ENCODE measurements around the gene LDB3.
A peak's percentile ranks its signal among the peaks of the same experiment; 100 is the strongest.
"Not testable (repeated sequence)": the region's sequence is repeated elsewhere in the genome, so short reads cannot be mapped to it uniquely, and the experiment has no call there.

LDB3 gene

DNA sequence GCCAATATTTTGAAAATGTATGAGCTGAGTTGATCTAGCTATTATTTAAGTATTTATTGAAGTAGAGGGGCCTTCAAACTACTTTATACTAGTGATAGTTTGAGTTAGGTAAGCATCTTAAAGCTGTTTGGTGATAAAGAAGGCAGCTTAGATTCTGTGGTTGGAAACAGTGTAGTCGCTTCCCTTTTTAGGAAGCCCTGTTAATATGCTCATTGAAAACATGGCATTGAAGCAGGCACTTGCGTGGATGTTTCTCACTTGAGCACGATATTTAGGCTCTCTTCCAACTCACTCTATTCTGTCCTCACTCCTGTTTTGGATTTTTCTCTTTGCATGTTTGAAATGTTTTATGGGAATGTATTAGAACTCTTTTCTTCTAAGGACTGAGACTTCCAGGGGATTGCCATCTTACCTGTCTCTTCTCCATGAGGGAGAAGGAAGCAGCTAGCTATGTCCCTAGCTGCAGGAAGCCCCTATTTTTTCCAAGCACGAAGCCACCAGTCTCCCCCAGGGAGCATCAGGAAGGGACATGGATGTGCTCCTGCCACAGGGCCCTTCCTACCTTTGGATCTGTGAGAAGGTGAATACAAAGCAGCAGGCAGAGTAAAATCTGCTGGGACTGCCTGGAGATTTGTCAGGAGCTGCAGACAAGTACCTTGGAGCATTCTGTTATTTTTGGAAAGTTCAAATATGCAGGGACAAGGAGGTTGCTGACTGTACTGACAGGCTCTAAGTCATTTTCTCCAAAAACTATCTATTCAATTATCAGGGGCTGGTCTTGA is 66.1 kb downstream of the LDB3 start:
- no peak for DNase-seq

DNA sequence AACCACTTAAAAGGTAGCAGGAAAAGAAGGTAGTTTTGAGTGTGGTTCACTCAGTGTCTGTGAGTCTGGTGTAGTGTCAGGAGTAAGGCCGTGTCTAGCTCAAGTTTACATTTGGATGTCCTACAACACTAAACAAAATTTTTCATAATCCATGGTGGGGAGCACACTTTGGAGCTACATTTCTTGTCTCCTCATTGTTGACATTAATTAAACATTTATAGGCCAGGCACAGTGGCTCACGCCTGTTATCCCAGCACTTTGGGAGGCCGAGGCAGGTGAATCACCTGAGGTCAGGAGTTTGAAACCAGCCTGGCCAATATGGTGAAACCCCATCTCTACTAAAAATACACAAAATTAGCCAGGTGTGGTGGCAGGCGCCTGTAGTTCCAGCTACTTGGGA is 67.0 kb downstream of the LDB3 start:
- DNase-seq: not testable (repeated sequence)

DNA sequence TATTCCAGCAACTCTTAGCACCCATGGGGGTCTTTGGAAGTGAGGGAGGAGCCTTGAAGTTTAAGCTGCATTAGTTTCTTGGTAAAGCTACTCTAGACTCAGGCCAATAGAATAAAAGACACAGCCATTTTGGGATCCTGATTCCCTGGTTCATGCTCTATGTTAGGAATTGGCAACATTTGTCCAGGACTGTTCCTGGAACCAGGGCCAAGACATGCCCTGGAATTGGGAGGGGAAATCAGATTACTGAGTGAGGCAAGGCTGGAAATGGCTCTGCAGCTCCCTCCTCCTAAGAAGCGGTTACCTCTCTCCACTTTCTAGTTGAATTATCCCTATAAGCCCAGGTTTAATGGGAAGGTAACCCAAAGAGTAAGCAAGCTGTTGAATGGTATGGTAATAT is 73.9 kb downstream of the LDB3 start:
- DNase-seq: no peak

DNA sequence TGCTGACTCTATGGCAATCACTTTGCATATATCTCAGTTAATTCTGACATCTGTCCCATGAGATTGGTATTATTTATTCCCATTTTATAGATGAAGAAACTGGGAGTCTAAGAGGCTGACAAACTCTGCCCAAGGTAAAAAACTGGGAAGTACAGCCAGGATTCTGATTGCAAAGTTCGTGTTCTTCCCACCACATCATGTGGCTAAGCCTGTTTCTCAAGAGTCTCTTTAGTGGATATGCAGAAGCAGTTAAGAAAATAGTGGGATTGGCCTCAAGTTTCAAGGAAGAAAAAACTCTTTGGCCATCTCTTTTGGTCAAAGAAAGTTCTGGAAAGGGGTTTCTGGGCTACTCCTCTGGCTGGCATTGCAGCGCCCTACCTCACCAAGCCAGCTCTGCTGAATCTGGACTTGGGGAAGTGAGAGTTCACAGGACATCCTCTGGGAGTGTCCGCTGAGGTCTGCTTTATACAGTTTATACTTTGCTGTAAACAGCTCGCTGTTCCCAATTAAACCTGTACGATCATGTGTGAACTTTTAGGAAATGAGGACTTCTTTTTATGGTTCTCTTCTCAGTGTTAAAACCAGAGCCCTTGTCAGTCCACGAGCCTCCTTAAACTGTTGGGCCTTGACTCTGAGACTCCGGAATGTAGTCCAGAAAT is 75.9 kb downstream of the LDB3 start:
- no peak for DNase-seq

DNA sequence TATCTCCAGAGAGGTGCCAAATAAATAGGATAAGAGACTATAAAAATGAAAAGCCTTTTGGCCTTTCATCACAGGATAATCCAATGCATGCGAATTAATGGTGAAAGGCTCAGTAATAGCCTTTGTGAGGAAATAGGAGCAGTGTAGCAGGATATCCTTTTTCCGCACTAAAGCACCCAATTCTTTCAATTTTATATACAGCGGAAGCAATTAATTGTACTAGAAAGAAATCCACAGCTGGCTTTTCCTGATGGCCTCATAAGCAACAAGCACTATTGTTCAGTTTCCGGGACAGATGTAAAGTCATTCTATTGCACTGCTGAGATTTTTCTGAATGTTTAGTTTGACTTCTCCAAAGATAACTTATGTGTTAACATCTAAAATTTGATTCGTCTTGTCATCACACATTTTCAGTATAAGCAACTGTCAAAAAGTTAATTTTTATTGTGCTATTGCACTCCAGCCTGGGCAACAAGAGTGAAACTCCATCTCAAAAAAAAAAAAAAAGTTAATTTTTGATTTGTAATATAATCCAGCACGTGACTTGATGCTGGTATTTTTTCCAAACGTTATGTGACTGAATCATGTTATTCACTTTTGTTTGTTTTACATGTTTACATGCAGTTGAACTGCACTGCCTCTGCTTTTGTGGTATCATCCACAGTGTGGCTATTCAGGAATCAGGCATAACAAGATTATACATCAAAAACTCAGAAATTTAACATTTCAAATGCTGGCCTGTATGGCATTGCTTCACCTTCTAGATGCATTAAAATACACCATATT is 79.7 kb downstream of the LDB3 start:
- DNase-seq: no peak

DNA sequence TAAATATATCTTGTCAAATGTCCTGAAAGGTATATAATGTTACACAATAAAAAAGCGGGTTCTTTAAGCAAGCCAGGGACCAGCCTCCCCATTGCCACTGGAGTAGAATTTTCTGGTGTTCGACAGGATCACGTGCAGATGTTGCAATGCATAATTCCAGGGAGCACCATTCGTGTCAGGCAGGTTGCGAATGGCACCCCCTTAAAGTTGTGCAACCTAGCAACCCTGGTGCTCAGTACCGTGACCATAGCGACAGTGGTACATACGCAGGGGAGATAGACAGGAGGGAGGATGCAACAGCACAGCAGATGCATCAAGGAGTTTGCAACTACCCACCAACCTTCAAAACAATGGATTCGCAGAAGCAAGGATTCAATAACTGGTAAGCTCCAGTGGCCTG is 81.5 kb downstream of the LDB3 start:
- no peak for DNase-seq

DNA sequence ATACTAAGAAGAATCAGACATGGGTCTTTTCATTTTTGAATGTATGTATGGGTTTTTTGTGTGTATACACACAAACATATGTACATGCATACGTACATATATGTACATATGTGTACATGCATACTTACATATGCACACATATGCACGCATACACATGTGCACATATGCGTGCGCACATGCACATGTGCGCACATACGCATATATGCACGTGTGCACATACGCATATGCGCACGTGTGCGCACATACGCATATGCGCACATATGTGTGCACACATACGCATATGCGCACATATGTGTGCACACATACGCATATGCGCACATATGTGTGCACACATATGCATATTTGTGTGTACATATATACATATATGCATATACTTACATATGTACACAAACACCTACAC is 83.2 kb downstream of the LDB3 start:
- no peak for DNase-seq

DNA sequence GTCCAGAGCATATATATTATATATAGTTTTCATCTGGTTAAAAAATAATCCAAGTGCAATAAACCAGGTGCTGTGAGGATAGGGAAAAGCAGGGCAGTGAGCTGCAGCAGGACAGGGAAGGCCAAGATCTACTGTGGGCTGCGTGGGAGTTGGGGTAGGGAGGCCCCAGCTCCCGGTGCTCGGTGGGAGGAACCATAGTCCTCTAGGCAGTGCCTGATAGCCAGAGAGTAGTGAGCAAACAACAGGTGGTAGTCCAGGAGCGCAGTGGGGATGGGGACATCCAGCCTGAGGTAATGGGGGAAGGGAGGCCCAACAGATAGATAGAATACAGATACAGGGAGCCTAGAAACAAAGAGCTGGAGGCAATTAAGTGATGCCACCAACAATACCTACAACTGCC is 84.0 kb downstream of the LDB3 start:
- DNase-seq: no peak

DNA sequence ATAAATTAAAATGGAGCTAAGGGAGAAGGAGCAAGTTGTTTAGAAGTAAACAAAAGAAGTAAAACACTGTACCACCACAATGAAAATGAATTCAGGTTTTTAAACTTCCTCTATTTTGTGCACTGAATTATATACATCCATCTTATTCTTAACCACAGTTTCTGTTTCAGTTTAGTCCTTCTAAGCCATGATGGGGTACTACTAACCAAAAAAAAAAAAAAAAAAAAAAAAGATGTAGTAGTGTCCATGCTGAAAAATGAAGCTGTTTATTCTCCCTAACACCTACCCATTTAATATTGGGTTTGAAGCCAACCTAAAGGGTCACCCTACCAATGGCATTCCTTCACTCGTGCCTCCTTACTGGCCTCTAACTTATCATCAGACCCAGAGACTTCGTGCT is 84.7 kb downstream of the LDB3 start:
- no peak for DNase-seq

DNA sequence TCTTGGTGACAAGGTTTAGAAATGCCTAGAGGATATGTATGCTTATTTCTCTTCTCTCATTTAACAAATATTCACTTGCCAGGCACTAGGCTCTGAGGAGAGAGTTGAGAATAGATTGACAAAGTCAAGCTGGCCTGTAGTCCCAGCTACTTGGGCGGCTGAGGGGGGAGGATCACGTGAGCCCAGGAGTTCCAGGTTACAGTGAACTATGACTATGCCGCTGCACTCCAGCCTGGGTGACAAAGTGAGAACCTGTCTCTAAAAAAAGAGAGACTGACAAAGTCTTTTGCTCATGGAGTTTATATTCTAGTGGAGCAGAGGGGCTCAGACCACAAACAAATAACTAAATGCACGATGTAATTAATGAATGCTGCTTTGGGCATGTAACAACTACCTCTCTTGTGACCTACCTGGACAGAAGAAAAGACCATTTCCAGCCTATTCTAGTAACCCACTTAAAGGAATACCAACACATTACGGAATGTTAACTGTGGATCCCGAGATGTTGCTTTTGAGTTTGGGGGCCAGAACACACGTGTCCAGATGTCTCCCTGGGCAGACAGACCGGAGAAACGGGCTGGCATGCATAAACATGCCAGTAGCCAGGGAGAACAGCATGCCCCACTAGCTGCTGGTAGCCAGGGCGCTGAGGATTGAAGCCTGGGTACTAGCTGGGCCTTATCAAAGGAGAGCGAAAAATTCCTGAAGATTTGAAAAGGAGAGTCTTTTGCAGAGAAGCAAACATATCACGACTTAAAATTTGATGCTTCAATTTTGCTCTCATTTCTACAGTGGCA is 85.5 kb downstream of the LDB3 start:
- DNase-seq: no peak

DNA sequence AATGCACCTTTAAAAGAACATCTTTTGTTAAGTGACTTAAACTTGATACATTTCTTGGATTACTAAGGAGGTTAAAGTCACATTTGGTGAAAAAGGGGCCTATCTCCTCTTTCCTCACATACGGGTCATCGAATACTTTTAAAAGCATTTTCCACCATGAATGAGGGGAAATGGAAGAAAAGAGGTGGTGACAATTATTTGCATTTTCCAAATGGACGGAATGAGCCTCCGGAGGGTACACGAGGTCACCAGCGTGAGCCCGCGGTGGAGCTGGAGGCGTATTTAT is 87.1 kb downstream of the LDB3 start:
- DNase-seq: no peak

DNA sequence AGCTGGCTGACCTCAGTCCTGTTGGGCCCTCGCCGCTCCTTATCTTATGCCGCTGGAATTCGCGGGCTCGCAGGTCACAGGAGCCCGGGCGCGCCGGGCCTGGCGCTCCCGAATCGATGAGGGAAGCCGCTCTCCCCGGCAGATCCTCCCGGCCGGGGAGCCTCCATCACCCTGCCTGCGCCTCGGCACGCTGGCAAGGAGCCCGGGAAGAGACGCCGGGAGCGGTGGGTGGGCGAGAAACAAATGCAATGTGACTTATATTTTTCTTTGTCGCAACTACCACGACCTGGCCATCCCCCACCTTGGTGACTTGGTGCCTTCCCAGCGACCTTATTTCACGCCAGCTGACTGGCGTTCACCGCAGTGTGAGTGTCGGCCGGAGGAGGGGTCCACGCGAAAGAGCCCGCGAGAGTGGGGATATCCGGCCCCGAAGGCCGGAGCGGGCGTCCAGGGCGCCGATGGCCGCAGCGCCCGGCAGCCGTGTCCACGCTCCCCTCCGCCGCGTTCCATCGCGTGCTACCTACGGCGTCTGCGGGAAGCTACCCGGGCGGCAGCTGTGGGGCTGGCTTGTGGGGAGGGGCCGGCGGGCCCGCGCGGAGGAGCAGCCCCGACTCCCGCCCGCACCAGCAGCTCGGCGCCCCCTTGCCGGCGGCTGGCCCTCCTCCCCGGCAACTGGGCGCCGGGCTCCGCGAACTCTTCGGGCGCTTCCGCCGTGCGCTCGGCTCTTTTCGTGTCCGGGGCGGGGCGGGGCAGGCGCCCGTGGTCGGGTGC is 87.6 kb downstream of the LDB3 start:
- DNase-seq: peak; percentile 84

DNA sequence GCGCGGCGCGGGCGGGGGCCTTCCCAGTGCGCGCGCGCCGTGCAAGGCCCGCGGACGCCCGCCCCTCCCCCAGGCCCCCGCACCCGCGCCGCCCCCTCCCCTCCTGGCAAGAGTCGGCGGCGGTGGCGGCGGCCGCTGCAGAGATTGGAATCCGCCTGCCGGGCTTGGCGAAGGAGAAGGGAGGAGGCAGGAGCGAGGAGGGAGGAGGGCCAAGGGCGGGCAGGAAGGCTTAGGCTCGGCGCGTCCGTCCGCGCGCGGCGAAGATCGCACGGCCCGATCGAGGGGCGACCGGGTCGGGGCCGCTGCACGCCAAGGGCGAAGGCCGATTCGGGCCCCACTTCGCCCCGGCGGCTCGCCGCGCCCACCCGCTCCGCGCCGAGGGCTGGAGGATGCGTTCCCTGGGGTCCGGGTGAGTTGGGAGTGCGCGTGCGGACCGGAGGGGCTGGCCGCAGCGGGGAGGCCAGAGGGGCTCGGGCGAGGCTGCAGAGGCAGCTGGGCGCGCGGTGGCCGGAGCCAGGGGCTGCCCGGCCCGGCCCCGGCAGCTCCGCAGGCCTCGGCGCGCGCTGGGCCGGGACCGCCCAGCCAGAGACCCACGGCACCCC is 88.3 kb downstream of the LDB3 start, which contains the start of gene BMPR1A:
Gene BMPR1A, plus strand, starts transcription at position 109 of the 602 bp plus-strand sequence. CDS start 119,400 bp downstream, outside the sequence.
- DNase-seq: no peak

DNA sequence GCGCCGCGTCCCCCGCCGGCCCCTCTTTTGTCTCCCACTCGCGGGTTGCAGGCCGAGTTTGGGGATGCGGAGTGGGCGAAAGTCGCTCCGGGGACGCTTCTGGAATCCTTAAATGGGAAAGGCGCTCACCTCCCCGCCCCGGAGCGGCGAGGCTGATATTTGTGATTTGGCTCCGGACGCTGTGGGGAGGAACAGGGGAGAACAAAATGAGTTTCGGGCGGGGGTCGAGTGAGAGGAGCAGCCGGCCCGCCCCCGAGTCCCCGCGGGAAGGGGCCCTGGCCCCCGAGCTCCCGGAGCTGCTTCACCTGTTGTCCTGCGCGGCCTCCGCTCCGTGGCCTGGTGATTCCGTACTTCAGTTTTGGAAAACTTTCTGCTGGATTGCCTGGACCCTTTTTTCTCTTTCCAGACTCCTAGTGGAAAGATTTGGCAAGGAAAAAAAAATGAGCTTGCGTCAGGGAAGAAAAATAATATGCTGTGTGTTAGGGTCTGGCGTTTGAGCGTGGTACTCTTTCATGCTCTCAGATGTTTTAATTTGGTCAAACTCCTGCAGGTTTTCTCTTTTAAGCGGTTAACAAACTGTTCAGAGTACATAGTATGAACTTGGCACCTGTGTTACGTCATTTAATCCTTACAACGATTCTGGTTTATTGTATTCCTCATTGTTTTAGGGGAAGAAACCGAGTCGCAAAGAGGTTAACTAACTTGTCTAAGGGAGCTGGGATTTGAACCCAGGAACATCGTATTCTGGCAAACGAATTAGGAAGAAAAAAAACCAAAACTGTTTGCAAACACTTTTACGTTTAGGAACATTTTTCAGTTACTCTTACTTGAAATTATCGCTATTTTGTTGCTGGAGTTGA is 89.0 kb downstream of the LDB3 start:
- no peak for DNase-seq

DNA sequence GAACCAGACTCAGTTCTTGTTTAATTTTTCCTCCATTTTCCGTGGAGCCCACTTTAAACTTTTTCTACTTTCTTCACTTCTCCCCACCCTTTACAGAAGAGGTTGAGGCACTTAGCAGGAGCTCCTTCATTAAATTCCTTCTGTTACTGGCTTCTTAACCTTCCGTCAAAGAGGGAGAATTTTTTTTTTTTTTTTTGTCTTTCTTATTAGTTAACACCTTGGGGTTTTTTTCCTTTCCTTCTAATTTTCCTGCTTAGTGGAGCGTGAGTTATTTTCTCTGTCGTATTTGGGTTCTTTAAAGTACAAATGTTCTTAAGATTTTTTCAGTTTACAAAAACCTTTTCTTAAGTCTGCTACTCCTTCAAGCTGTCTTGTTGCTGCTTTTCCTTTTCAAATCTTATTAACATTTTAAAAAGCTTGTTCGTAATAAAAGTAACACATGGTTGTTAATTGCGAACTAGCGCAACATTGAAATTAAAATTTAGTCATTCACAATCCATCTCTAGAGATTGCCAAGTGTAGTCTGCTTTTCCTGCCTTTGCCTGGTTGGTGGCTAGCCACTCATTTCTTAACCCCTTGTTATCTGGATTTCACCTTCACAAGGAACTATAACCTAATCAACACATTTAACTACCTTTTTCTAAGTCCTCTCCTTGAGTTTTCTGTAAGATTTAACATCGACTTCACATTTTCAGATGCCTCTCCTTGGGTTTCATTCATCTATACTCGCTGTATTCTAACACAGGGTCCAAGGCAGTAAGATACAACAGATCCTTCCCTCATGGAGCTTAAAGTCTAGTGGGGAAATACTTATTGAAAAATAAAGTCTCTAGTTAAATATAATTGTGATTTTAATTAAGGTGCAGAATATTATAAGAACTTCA is 90.1 kb downstream of the LDB3 start:
- no peak for DNase-seq

DNA sequence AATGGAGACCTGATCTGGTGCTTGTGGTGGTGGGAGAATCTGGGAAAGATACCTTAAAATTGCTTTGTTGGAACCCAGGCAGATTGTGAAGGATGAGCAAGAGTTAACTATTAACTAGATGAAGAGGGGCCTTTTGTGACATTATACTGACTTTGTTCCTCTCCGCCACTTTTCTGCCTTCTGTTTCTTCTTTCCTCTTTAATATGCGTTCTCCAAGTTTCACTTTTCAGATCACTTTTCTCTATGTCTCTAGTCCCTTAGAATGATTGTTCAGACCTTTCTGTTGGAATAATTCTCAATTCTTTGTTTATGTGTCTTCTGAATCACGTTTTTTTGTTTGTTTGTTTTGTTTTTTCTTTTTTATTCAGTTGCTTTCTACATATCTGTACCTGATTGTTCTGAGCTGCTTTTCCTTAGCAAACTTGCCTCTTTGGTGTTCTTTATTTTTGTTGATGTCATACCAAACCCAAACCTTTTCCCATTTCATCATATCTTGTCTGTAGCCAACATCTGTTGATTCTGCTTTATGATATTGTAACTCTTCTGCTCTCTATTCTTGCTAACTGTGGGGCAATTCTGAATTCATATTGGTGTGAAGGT is 90.9 kb downstream of the LDB3 start:
- no peak for DNase-seq

DNA sequence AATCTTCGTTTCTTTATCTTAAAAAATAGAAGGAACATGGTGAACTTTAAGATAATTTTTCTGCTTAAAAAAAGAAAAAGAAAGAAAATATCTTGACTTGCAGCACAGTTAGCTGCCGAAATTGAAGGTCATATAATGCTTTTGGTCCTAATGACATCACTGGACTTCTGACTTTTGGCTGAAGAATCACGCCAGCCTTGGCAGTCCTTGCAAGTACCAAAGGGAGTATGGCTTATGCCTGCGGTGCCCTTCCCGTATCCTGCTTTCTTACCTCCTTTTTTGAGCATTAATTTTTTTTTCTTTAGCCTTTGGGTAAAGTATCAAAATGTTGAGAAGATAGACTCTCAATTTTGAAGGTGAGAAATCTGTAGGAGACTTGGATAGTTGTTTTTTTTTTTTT is 95.1 kb downstream of the LDB3 start:
- no peak for DNase-seq

DNA sequence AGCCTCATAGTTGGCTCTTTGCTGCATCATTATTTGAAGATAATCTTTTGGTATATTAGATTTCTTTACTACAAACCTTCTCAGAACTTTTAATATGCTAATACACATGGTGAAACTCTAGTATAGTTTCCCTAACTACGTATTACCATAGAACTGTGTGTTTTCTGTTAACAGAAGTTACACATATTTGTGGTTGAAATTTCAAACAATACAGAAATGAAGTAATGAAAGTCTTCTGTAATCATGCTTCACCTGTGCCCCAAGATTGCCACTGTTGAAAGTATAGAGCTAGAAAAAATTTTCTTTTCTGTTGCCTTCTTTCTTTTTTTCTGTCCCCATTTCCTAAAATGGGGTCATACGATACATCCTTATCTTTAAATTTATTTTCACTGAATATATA is 97.2 kb downstream of the LDB3 start:
- DNase-seq: no peak

DNA sequence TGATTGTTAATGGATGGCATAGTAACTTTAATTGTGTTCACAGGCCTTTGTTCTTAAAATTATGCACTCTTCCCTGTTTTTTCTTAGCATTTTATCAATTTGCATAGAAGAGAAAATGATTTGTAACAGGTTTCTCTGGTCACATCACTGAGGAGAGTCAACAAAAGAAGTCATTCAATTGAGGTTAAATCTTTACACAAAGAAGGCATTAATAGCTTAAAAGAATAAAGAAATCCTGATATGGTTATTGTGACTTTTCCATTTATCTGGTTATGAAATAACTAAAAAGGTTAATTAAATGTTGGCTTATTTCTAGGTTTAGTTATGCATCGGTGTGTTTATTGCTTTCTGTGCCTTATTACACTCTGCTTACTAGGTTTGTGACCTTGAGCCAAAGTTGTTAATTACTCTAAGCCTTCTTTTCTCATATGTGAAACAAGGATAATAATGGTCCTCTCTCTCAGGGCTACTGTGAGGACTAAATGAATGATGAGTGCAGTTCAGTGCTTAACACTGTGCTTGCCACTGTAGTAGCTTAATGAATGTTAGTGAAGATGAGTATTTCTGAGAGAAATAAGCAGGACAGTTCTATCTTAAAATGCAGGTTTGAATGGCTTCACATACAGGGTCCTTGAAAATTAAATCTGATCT is 100.2 kb downstream of the LDB3 start:
- no peak for DNase-seq
